Spleen (tissue), 7 donors: ENCODE measurements around the gene ARFIP1.

ENCODE experiments used
- POLR2AphosphoS5 ChIP-seq, 3 donors: sonication (generic); formaldehyde crosslinking; IDR thresholded peaks; one replicate each; pipeline ENCODE4 v1.5.1; 2017; ENCODE audit warnings: antibody characterized with exemption in 3 of 3
- TF ChIP-seq, protein P1 (sequence below), 11 experiments: fragments of 200-600 bp in 7 of 11; fragments of 450-650 bp in 4 of 11; sonication (generic) in 4 of 11; IDR thresholded peaks in 8 of 11; conservative IDR thresholded peaks in 3 of 11; 1 replicate in 7 of 11; 2 replicates in 4 of 11; pipeline versions ENCODE4 v1.4.0 to v1.8.0; 2016 to 2021; ENCODE audit warnings: antibody characterized with exemption in 11 of 11, inconsistent platforms in 4 of 11, mild to moderate bottlenecking in 1 of 11
- donor health status: DM: no; HTN: no; CAD: no; lungs with moderate emphysema.
- donor health status: DM: no; HTN: no; CAD: no.
- donor health status: DM: no; HTN: no; CAD: no.

DNA sequence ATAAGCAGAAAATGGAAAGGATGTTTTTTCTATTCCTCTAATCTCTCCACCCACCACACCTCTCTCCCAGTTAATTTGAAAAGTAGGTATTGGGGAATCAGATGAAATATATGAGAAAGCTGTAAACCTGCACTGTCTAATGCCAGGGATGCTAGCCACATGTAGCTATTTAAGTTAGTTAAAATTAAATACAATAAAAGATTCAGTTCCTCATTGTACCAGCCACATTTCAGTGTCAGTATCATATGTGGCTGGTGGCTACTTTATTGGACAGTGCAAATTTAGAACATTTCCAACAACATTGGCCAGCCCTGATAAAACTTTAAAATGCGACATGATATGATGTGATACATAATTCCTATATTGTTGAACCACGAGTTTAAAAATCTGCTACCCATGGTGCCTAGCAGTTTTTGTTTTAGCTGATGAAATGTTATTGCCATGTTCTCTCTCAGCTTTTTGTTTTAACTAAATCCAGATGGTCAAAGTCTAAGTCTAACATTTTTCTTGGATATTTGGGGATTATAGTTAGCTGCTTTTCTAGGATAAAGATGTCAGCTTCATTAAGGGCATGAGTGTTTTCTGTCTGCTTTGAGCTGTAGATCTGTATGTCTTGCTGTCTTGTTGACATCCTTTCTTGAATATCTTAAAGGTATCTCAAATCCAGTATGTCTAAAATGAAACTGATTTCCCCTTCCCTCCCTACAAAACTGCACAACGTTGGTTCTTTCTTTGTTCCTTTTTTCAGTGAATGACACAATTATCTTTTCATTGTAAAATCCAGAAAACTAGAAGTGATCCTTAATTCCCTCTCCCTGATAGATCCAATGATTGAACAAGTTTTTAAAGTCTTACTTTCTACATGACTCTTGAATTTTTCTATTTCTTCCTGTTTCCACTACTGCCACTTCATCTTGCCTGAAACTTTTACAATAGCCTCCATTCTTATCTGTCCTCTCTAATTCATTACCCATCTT lies 6.2 kb downstream of the ARFIP1 start:
- no peak for TF ChIP-seq POLR2AphosphoS5 (IDR thresholded peaks at IDR 0.05)
- TF ChIP-seq, protein P1, sequence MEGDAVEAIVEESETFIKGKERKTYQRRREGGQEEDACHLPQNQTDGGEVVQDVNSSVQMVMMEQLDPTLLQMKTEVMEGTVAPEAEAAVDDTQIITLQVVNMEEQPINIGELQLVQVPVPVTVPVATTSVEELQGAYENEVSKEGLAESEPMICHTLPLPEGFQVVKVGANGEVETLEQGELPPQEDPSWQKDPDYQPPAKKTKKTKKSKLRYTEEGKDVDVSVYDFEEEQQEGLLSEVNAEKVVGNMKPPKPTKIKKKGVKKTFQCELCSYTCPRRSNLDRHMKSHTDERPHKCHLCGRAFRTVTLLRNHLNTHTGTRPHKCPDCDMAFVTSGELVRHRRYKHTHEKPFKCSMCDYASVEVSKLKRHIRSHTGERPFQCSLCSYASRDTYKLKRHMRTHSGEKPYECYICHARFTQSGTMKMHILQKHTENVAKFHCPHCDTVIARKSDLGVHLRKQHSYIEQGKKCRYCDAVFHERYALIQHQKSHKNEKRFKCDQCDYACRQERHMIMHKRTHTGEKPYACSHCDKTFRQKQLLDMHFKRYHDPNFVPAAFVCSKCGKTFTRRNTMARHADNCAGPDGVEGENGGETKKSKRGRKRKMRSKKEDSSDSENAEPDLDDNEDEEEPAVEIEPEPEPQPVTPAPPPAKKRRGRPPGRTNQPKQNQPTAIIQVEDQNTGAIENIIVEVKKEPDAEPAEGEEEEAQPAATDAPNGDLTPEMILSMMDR (IDR thresholded peaks at IDR 0.05 in 8 of 11, conservative IDR thresholded peaks at IDR 0.05 in 3 of 11), result no peak
